ENCODE measurements around the gene GALK1.

GRCh38 chr17:75773121-75773807, 8.3 kb upstream of the GALK1 start:
- TF ChIP-seq CTCF (IDR thresholded peaks at IDR 0.05; ENCODE audit: low read depth, low read length): no peak
- TF ChIP-seq EZH2phosphoT487 (IDR thresholded peaks at IDR 0.05; ENCODE audit: low read depth): no peak

All from OCI-LY3 (cell line).